Activated naive CD8-positive, alpha-beta T cell treated with anti-CD3 and anti-CD28 coated beads for 36 hours (primary cell): Measurements from ENCODE around the gene PIERCE2. TPM values are rescaled to one million over a fixed set of nuclear protein-coding genes. Genes with fewer than 3 reads are reported as not detected.
"Not testable (repeated sequence)": the region's sequence is repeated elsewhere in the genome, so short reads cannot be mapped to it uniquely, and the experiment has no call there.

ENCODE experiments used
- DNase-seq: peaks from one replicate; pipeline ENCODE4 v3.0.0; 2021
- H3K27ac Mint-ChIP-seq: one replicate; pipeline ENCODE4 v1.8.0; 2022; ENCODE audit warnings: mild to moderate bottlenecking, moderate library complexity, mixed read lengths
- H3K27me3 Mint-ChIP-seq: one replicate; pipeline ENCODE4 v1.8.0; 2022; ENCODE audit warnings: mild to moderate bottlenecking, mixed read lengths
- H3K36me3 Mint-ChIP-seq: one replicate; pipeline ENCODE4 v1.8.0; 2021; ENCODE audit warnings: mild to moderate bottlenecking, mixed read lengths
- H3K4me1 Mint-ChIP-seq: one replicate; pipeline ENCODE4 v1.8.0; 2021; ENCODE audit warnings: mixed read lengths
- H3K4me3 Mint-ChIP-seq: one replicate; pipeline ENCODE4 v1.8.0; 2022; ENCODE audit warnings: mild to moderate bottlenecking, moderate library complexity, mixed read lengths
- H3K9me3 Mint-ChIP-seq: one replicate; pipeline ENCODE4 v1.8.0; 2022; ENCODE audit warnings: mixed read lengths
- total RNA-seq, 2 experiments: library from RNA; stranded (reverse); gene quantifications; one replicate each; pipeline ENCODE4 v1.2.3, GENCODE V29; 2021

Gene PIERCE2
- total RNA-seq, 2 experiments from 2014 or later = 0.31 TPM; not detected in 1

DNA sequence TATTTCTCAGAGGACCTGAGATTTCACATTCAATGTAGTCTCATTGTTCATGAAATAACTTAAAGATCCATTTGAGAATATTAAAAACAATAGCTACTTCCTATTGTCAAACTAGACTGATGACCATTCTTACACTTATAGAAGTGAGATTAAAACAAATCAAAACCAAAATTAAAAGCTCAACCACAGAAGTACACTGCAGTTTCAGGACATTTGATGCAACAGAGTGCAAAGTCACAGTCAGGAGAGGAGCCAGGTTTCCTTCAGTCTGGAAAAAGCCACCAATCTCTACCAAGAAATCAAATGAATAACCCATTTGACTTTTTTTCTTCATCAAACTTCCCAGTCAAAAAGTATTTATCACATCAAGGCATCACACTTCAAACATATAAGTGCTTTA is 5.6 kb upstream of the PIERCE2 start:
- DNase-seq = no peak
- Mint-ChIP-seq H3K4me3 (no peak overlapping the region), H3K27ac (peak overlapping the region; percentile 81)

DNA sequence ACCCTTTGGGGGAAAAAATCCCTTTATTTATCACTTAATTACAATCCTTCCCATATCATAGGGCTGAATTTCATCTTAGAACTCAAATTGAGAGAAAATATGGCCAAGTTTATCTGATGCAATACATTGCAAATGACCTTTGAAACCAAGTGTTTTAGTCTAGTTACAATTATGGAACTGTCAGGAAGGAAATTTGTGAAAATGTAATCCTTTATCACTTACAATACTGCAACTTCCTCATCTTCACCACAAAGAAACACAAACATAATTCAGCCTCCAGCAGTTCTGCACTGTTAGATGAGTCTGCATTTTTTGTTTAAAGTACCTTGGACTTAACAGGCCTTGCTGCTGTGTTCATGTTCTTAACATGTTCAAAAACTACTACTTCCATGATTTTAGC is 4.8 kb upstream of the PIERCE2 start:
- H3K36me3 Mint-ChIP-seq = peaks cover 12% of the 10 kb centered on the region

More for the DNA sequence above, 5.6 kb upstream of the PIERCE2 start:
- H3K4me1 Mint-ChIP-seq = peaks cover 46% of the 10 kb centered on the region
- H3K9me3 Mint-ChIP-seq = peaks cover 2% of the 10 kb centered on the region
- H3K36me3 Mint-ChIP-seq = peaks cover 19% of the 10 kb centered on the region
- H3K27me3 Mint-ChIP-seq = no peaks in the 10 kb centered on the region

DNA sequence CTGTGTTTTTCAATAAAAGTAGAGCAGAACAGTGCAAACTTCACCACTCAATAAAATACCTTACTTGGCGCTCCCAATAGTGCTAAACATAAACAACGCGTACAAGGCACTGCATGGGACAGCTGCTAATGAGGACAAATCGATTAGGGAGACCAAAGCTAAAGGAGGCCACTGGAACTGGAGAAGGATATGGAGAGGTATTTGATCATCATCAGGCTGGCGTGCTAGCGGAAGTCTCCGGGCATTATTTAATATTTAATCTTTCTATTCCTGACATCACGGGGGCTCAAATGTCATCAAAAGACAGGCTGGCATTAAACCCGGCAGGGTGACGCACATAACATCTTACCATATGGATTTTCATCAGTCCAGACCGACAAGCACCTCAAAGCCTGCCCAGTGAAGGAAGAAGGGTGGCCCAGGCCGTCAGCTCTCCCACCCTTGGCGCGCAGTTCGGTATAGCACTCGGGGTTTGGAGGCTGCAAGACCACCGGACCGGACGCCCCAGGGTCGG is 740 bp upstream of the PIERCE2 start:
- H3K27ac Mint-ChIP-seq = peak overlapping the region; percentile 75
- DNase-seq = no peak
- no peaks in the 10 kb centered on the region for H3K9me3 Mint-ChIP-seq
- peaks cover 37% of the 10 kb centered on the region for H3K4me1 Mint-ChIP-seq
- H3K4me3 Mint-ChIP-seq = peak overlapping the region; percentile 84
- no peaks in the 10 kb centered on the region for H3K27me3 Mint-ChIP-seq
- no peaks in the 10 kb centered on the region for H3K36me3 Mint-ChIP-seq

More for the DNA sequence above, 4.8 kb upstream of the PIERCE2 start:
- H3K27ac Mint-ChIP-seq = peak overlapping the region; percentile 81
- H3K4me1 Mint-ChIP-seq = peaks cover 47% of the 10 kb centered on the region
- peaks cover 2% of the 10 kb centered on the region for H3K9me3 Mint-ChIP-seq
- no peaks in the 10 kb centered on the region for H3K27me3 Mint-ChIP-seq
- no peak for DNase-seq
- peak overlapping the region; percentile 2 for H3K4me3 Mint-ChIP-seq

DNA sequence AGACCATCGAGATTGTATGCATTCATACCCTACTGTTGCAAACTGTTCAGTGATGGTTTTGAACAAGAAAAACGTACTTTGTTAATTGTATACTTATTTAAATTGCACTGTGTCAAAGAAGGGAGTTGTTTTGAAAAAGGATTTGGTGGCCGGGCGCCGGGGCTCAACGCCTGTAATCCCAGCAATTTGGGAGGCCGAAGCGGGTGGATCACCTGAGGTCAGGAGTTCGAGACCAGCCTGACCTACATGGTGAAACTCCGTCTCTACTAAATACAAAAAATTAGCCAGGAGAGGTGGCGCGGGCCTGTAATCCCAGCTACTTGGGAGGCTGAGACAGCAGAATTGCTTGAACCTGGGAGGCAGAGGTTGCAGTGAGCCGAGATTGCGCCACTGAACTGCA is 681 bp downstream of the PIERCE2 start:
- H3K36me3 Mint-ChIP-seq, H3K9me3 Mint-ChIP-seq, DNase-seq, H3K27ac Mint-ChIP-seq, H3K27me3 Mint-ChIP-seq: not testable (repeated sequence)
- peak overlapping the region; percentile 84 for H3K4me3 Mint-ChIP-seq
- H3K4me1 Mint-ChIP-seq = peaks cover 23% of the 10 kb centered on the region

DNA sequence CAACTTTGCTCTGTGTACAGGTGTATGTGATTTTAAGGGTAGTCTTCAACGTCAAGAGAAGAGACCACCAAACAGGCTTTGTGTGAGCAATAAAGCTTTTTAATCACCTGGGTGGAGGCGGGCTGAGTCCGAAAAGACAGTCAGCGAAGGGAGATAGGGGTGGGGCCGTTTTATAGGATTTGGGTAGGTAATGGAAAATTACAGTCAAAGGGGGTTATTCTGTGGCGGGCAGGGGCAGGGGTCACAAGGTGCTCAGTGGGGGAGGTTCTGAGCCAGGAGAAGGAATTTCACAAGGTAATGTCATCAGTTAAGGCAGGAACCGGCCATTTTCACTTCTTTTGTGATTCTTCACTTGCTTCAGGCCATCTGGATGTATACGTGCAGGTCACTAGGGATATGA is 9.4 kb downstream of the PIERCE2 start:
- DNase-seq, H3K4me1 Mint-ChIP-seq, H3K4me3 Mint-ChIP-seq, H3K27ac Mint-ChIP-seq, H3K36me3 Mint-ChIP-seq, H3K27me3 Mint-ChIP-seq, H3K9me3 Mint-ChIP-seq: not testable (repeated sequence)

DNA sequence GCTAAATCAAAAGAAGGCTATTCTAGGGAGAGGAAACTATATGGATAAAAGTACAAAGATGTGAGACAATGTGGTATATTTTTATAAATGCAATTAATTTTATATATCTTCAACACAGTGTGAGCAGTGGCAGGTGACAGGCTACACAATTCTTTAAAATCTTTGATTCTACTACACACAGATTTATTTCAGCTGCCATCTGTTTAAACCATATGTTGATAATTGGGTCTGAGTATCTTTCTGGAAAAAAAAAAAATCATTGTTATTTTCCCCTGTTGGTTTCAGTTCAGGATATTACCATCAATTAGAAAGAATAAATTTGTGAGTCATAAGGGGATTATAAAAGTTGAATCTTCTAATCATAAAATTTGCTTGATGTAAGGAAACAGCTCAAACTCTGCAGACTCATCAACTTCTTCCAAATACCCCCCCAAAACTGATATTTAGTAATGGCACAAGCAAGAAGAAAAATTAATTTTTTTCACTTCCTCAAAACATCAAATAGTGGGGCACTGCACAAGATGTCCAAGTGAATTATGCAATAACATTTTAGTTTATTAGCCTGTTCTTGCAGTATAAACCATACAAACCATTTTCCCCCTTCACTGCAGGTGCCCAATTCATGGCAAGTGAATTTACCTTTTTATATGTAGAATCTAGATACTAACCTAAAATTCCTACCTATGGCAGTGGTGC is 12.0 kb downstream of the PIERCE2 start:
- Mint-ChIP-seq H3K4me1 (no peaks in the 10 kb centered on the region), H3K4me3 (no peak overlapping the region), H3K27me3 (no peaks in the 10 kb centered on the region), H3K27ac (no peak overlapping the region), H3K9me3 (no peaks in the 10 kb centered on the region), H3K36me3 (no peaks in the 10 kb centered on the region)
- DNase-seq = no peak

DNA sequence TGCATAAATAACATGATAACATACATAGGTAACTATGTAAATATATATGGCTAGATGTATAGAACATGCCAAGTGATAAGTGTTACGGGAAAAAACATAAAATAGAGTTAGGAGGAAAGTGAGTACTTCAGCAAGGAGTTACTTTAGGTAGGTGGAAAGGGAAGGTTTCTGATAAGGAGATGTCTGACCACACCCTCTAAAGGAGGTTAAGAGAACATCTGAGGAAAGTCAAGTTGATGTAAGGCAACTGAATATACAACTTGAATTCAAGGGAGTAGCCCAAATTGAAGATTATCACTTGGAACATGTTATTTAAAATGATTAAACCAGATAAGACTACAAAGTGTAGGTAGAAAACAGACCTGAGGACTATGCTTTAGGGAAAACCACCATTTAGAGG is 13.8 kb downstream of the PIERCE2 start:
- H3K4me3 Mint-ChIP-seq = no peak overlapping the region
- DNase-seq = no peak
- H3K36me3 Mint-ChIP-seq = no peaks in the 10 kb centered on the region
- no peaks in the 10 kb centered on the region for H3K27me3 Mint-ChIP-seq
- no peak overlapping the region for H3K27ac Mint-ChIP-seq
- no peaks in the 10 kb centered on the region for H3K9me3 Mint-ChIP-seq
- H3K4me1 Mint-ChIP-seq = no peaks in the 10 kb centered on the region

DNA sequence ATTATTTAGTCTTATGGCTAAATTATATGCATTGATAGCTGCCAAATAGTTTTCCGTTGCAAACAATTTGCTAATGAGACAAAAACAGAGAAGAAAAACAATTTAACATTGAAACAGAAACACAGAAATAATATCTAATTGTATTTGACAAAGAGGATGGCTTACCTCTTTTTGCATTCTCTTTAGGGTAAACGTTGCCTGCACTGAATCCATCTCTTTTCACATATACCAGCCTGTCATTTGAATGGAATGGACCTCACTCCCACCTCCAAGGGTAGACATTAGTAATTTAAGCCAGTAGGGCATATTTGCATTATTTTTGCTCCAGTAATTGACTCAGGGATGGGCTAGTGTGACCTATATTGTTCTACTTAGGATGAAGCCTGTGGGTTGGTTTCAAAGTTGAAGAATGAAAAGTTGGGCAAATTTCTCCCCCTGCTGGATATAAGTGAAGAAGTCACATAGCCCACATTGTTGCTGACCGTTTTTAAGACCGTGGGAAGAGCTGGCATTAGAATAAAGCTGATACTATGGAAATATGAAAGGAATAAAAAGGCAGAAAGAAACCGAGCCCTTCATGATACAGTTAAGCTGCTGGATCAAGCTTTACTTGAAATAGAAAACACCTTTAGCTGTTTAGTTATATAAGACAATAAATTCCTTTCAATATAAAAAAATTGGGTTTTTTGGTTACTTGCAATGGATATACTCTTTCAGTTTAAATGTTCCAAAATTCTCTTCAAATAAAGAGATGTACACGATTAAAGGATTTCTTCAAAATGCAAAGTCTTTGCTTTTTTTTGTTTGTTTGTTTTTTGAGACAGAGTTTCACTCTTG is 26.9 kb downstream of the PIERCE2 start:
- Mint-ChIP-seq H3K27me3 (no peaks in the 10 kb centered on the region), H3K4me3 (no peak overlapping the region), H3K36me3 (no peaks in the 10 kb centered on the region), H3K27ac (no peak overlapping the region), H3K9me3 (no peaks in the 10 kb centered on the region), H3K4me1 (peaks cover 4% of the 10 kb centered on the region)
- DNase-seq = no peak

DNA sequence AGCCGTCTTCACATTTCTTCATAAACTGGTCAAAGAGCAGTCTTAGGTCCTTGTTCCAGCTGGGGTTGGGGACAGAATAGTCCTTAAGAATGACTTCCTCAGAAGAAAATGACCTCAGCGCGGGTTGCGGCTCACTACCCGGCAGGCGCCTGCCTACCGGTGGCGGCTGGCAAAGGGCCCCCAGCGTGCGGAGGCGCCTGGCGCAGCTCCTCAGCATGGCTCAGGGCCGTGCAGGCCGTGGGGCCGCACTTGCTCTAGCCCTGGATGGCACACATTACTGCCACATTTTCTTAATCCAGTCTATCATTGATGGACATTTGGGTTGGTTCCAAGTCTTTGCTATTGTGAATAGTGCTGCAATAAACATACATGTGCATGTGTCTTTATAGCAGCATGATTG is 34.8 kb downstream of the PIERCE2 start:
- not testable (repeated sequence) for H3K27me3 Mint-ChIP-seq, H3K36me3 Mint-ChIP-seq, H3K4me3 Mint-ChIP-seq, H3K4me1 Mint-ChIP-seq, DNase-seq, H3K9me3 Mint-ChIP-seq, H3K27ac Mint-ChIP-seq

DNA sequence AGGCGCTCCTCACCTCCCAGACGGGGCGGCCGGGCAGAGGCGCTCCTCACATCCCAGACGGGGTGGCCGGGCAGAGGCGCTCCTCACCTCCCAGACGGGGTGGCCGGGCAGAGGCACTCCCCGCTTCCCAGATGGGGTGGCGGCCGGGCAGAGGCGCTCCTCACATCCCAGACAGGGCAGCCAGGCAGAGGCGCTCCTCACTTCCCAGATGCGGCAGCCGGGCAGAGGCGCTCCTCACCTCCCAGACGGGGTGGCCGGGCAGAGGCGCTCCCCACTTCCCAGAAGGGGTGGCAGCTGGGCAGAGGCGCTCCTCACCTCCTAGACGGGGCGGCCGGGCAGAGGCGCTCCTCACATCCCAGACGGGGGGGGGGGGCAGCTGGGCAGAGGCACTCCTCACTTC is 37.6 kb downstream of the PIERCE2 start:
- not testable (repeated sequence) for H3K36me3 Mint-ChIP-seq, H3K27ac Mint-ChIP-seq, H3K9me3 Mint-ChIP-seq, H3K27me3 Mint-ChIP-seq, DNase-seq, H3K4me1 Mint-ChIP-seq, H3K4me3 Mint-ChIP-seq

DNA sequence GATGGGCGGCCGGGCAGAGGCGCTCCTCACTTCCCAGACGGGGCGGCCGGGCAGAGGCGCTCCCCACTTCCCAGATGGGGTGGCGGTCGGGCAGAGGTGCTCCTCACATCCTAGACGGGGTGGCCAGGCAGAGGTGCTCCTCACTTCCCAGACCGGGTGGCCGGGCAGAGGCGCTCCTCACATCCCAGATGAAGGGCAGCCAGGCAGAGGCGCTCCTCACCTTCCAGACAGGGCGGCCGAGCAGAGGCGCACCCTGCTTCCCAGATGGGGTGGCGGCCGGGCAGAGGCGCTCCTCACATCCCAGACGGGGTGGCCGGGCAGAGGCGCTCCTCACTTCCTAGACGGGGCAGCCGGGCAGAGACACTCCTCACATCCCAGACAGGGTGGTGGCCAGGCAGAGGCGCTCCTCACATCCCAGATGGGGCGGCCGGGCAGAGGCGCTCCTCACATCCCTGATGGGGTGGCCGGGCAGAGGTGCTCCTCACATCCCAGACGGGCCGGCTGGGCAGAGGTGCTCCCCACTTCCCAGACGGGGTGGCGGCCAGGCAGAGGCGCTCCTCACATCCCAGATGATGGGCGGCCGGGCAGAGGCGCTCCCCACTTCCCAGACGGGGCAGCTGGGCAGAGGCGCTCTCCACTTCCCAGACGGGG is 38.2 kb downstream of the PIERCE2 start:
- not testable (repeated sequence) for H3K4me1 Mint-ChIP-seq, H3K27ac Mint-ChIP-seq, H3K36me3 Mint-ChIP-seq, H3K4me3 Mint-ChIP-seq, DNase-seq, H3K27me3 Mint-ChIP-seq, H3K9me3 Mint-ChIP-seq

DNA sequence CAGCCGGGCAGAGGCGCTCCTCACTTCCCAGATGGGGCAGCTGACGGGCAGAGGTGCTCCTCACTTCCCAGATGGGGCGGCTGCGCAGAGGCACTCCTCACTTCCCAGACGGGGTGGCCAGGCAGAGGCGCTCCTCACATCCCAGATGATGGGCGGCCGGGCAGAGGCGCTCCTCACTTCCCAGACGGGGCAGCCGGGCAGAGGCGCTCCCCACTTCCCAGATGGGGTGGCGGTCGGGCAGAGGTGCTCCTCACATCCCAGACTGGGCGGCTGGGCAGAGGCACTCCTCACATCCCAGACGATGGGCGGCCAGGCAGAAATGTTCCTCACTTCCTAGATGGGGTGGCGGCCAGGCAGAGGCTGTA is 38.7 kb downstream of the PIERCE2 start:
- H3K4me1 Mint-ChIP-seq = not testable (repeated sequence)

DNA sequence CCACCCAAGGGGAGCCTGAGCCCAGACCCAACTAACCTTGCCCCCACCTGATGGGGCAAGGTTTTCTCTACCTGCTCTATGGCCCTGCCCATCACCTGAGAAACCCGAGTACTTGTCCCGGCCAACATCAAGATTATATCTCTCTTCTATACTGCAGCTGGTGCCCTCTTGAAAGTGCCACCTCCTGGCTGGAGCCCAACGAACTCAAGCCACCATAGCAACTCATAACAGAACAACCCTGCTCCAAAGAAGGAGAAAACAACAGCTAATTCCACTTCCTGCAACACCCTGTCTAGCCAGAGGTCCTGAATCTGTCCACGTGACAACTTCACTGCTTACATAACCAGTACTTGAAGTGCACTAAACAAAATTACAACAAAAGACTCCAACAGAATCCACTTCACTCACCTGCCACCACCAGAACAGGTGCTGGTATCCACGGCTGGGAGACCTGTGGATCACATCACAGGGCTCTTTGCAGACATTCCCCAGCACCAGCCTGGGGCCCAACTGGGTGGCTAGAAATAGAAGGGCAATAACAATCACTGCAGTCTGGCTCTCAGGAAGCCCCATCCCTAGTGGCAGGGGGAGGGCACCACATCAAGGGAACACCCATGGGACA is 49.2 kb downstream of the PIERCE2 start:
- peaks cover 4% of the 10 kb centered on the region for H3K36me3 Mint-ChIP-seq
- peaks cover 14% of the 10 kb centered on the region for H3K9me3 Mint-ChIP-seq

More for the DNA sequence above, 38.7 kb downstream of the PIERCE2 start:
- H3K36me3 Mint-ChIP-seq, H3K27me3 Mint-ChIP-seq, H3K27ac Mint-ChIP-seq, H3K4me3 Mint-ChIP-seq, H3K9me3 Mint-ChIP-seq, DNase-seq: not testable (repeated sequence)

DNA sequence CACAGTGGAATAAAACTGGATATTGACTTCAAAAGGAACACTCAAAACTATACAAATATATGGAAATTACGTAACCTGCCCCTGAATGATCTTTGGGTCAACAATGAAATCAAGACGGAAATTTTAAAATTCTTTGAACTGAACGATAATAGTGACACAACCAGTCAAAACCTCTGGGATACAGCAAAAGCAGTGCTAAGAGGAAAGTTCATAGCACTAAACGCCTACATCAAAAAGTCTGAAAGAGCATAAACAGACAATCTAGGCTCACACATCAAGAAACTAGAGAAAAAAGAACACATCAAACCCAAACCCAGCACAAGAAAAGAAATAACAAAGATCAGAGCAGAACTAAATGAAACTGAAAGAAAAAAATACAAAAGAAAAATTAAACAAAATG is 53.2 kb downstream of the PIERCE2 start:
- H3K9me3 Mint-ChIP-seq = peaks cover 14% of the 10 kb centered on the region
- DNase-seq = no peak
- no peak overlapping the region for H3K27ac Mint-ChIP-seq
- peaks cover 4% of the 10 kb centered on the region for H3K36me3 Mint-ChIP-seq
- H3K4me3 Mint-ChIP-seq = no peak overlapping the region
- H3K27me3 Mint-ChIP-seq = no peaks in the 10 kb centered on the region
- no peaks in the 10 kb centered on the region for H3K4me1 Mint-ChIP-seq

More for the DNA sequence above, 49.2 kb downstream of the PIERCE2 start:
- DNase-seq = no peak
- Mint-ChIP-seq H3K27ac (no peak overlapping the region), H3K4me1 (no peaks in the 10 kb centered on the region), H3K27me3 (no peaks in the 10 kb centered on the region), H3K4me3 (no peak overlapping the region)

DNA sequence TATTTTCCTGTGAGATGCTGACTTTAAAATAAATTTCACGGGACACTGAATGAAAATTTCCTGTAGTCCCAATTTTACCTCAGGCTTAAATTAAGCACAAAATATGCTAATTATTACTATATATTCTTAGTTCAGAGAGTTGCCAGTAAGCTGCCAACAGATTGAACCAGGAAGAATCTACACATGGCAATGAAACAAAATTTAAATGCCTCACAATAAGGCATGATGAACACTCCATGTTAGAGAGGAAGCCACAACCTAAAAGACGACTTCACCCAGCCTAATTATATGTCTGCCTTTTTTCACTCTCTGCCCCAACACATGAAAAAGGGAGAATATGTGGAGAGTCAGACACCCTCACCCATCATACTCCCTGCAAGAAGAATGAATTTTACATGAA is 60.0 kb downstream of the PIERCE2 start:
- no peaks in the 10 kb centered on the region for H3K27me3 Mint-ChIP-seq

More for the DNA sequence above, 60.0 kb downstream of the PIERCE2 start:
- Mint-ChIP-seq H3K4me1 (no peaks in the 10 kb centered on the region), H3K36me3 (no peaks in the 10 kb centered on the region), H3K27ac (no peak overlapping the region), H3K4me3 (no peak overlapping the region), H3K9me3 (no peaks in the 10 kb centered on the region)
- DNase-seq = no peak
